Skeletal muscle satellite cell (primary cell): ENCODE data around the gene P3H1.

ENCODE experiments used
- H3K27me3 ChIP-seq: 2 replicates; pipeline ENCODE4 v1.7.0; 2013; ENCODE audit warnings: low read length; ENCODE audit not compliant: control insufficient read depth, insufficient read depth
- H3K36me3 ChIP-seq: 2 replicates; pipeline ENCODE4 v1.7.0; 2013; ENCODE audit warnings: mild to moderate bottlenecking, control low read depth, low read length; ENCODE audit not compliant: insufficient read depth
- H3K4me1 ChIP-seq: 2 replicates; pipeline ENCODE4 v1.7.0; 2013; ENCODE audit warnings: low read length; ENCODE audit not compliant: control insufficient read depth, insufficient read depth
- H3K4me2 ChIP-seq: 2 replicates; pipeline ENCODE4 v1.7.0; 2013; ENCODE audit warnings: mild to moderate bottlenecking, low read length
- H3K4me3 ChIP-seq: 2 replicates; pipeline ENCODE4 v1.7.0; 2013; ENCODE audit warnings: low read length
- H3K9ac ChIP-seq: 2 replicates; pipeline ENCODE4 v1.7.0; 2013; ENCODE audit warnings: mild to moderate bottlenecking, low read depth, low read length, moderate library complexity
- H3K9me3 ChIP-seq: replicated peaks from 2 replicates; pipeline ENCODE4 v1.7.0; 2013; ENCODE audit warnings: mild to moderate bottlenecking, control low read depth, low read length

The P3H1 gene

GRCh38 chr1:42741706-42742105 lies 25.1 kb downstream of the P3H1 start:
- H3K4me3 ChIP-seq, result no peak overlapping the region
- H3K9me3 ChIP-seq, result no peaks in the 10 kb centered on the region
- H3K36me3 ChIP-seq, result peaks cover 15% of the 10 kb centered on the region
- no peaks in the 10 kb centered on the region for H3K4me1 ChIP-seq
- H3K27me3 ChIP-seq, result no peaks in the 10 kb centered on the region
- H3K4me2 ChIP-seq, result no peak overlapping the region
- H3K9ac ChIP-seq, result no peak overlapping the region

- no peak overlapping the region for H3K9ac ChIP-seq
- H3K4me1 ChIP-seq, result no peaks in the 10 kb centered on the region
- no peaks in the 10 kb centered on the region for H3K27me3 ChIP-seq
- no peaks in the 10 kb centered on the region for H3K9me3 ChIP-seq
- H3K4me3 ChIP-seq, result no peak overlapping the region
- no peak overlapping the region for H3K4me2 ChIP-seq
- peaks cover 8% of the 10 kb centered on the region for H3K36me3 ChIP-seq
Observed at GRCh38 chr1:42740851-42741580, 25.8 kb downstream of the P3H1 start.

- Histone ChIP-seq H3K36me3 (no peaks in the 10 kb centered on the region), H3K4me3 (no peak within 1 kb of the TSS), H3K9ac (no peak within 1 kb of the TSS), H3K4me2 (no peak within 1 kb of the TSS), H3K9me3 (no peaks in the 10 kb centered on the region), H3K4me1 (no peaks in the 10 kb centered on the region), H3K27me3 (no peaks in the 10 kb centered on the region)
Observed at GRCh38 chr1:42739753-42740700, 26.8 kb downstream of the P3H1 start, which contains the start of gene CLDN19. TSS of gene CLDN19 (minus strand) at chr1:42740236. CDS start at chr1:42740063, 173 bp downstream.

- Histone ChIP-seq H3K4me3 (no peak overlapping the region), H3K27me3 (no peaks in the 10 kb centered on the region), H3K4me2 (no peak overlapping the region), H3K9me3 (no peaks in the 10 kb centered on the region), H3K36me3 (no peaks in the 10 kb centered on the region), H3K4me1 (no peaks in the 10 kb centered on the region), H3K9ac (no peak overlapping the region)
Observed at GRCh38 chr1:42738678-42739226, 28.1 kb downstream of the P3H1 start.

- no peak overlapping the region for H3K4me2 ChIP-seq
- no peaks in the 10 kb centered on the region for H3K36me3 ChIP-seq
- no peaks in the 10 kb centered on the region for H3K27me3 ChIP-seq
- no peaks in the 10 kb centered on the region for H3K4me1 ChIP-seq
- no peaks in the 10 kb centered on the region for H3K9me3 ChIP-seq
- H3K4me3 ChIP-seq, result no peak overlapping the region
- no peak overlapping the region for H3K9ac ChIP-seq
Observed at GRCh38 chr1:42737986-42738677, 28.7 kb downstream of the P3H1 start.

GRCh38 chr1:42737257-42737656 lies 29.6 kb downstream of the P3H1 start:
- H3K4me2 ChIP-seq, result no peak overlapping the region
- H3K4me1 ChIP-seq, result no peaks in the 10 kb centered on the region
- no peak overlapping the region for H3K4me3 ChIP-seq
- no peaks in the 10 kb centered on the region for H3K36me3 ChIP-seq
- H3K27me3 ChIP-seq, result no peaks in the 10 kb centered on the region
- H3K9ac ChIP-seq, result no peak overlapping the region
- H3K9me3 ChIP-seq, result no peaks in the 10 kb centered on the region

- no peaks in the 10 kb centered on the region for H3K9me3 ChIP-seq
- H3K4me1 ChIP-seq, result no peaks in the 10 kb centered on the region
- no peak overlapping the region for H3K4me3 ChIP-seq
- H3K9ac ChIP-seq, result no peak overlapping the region
- no peak overlapping the region for H3K4me2 ChIP-seq
- H3K27me3 ChIP-seq, result no peaks in the 10 kb centered on the region
- H3K36me3 ChIP-seq, result no peaks in the 10 kb centered on the region
Observed at GRCh38 chr1:42736571-42737200, 30.1 kb downstream of the P3H1 start.

- Histone ChIP-seq H3K4me3 (no peak overlapping the region), H3K4me1 (no peaks in the 10 kb centered on the region), H3K36me3 (no peaks in the 10 kb centered on the region), H3K4me2 (no peak overlapping the region), H3K9ac (no peak overlapping the region), H3K9me3 (no peaks in the 10 kb centered on the region), H3K27me3 (no peaks in the 10 kb centered on the region)
Observed at GRCh38 chr1:42736152-42736551, 30.7 kb downstream of the P3H1 start.

- no peaks in the 10 kb centered on the region for H3K27me3 ChIP-seq
- H3K9ac ChIP-seq, result no peak overlapping the region
- no peaks in the 10 kb centered on the region for H3K4me1 ChIP-seq
- H3K36me3 ChIP-seq, result no peaks in the 10 kb centered on the region
- H3K9me3 ChIP-seq, result no peaks in the 10 kb centered on the region
- no peak overlapping the region for H3K4me3 ChIP-seq
- H3K4me2 ChIP-seq, result no peak overlapping the region
Observed at GRCh38 chr1:42735477-42736105, 31.2 kb downstream of the P3H1 start.

GRCh38 chr1:42735056-42735455 lies 31.8 kb downstream of the P3H1 start:
- Histone ChIP-seq H3K4me2 (no peak overlapping the region), H3K4me1 (no peaks in the 10 kb centered on the region), H3K9ac (no peak overlapping the region), H3K27me3 (no peaks in the 10 kb centered on the region), H3K36me3 (no peaks in the 10 kb centered on the region), H3K9me3 (no peaks in the 10 kb centered on the region), H3K4me3 (no peak overlapping the region)
